Measurements from ENCODE around the gene RPUSD1. TPM values are rescaled to one million over a fixed set of nuclear protein-coding genes. Genes with fewer than 3 reads are reported as not detected.

RPUSD1 gene
- total RNA-seq, 4 donors from 2014 or later, result 13.4 to 25.8 (median 22.1) TPM

DNA sequence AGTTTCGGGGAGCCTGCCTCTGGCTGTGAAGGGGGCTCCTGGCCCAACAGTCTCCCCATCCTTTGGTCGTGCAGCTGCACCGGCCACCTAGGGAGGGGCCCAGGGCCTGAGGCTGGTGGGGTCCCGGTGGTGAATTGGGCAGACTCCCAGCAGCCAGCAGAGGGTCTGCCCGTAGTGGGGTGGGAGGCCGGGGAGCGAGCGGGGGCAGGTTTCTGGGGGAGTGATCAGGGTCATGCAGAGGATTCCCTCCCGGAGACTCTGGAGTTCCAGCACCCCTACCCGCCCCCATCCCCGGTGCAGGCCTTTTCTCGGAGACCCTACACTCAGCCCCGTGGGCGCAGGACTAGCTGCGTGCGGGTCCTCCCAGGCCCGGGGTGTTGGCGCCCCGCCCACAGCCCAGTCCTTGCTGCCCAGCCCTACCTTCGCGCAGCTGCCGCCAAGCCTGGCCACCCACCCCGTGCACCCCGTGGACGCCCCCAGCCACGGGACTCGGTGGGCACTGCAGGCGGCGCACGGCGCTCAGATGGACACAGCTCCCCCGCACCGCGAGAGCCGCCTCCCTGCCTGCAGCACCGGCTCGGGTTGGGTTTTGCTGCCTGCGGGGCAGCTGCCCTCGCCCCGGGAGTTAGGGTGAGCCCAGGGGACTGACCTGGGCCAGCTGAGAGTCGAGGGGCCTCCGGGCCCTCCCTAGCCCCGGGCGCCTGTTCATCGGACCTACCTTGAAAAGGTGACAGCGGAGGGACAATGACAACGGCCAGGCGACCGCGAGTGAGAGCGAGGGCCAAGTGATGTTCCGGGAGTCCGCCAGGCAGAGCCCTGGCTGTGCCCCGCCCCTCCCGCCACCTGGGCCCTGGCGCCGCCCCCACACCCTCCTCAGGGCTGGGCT lies 12.0 kb upstream of the RPUSD1 start, which contains the start of gene GNG13:
Gene GNG13 (minus strand): TSS at position 787 of the 886 bp plus-strand sequence. CDS start 1,657 bp downstream, outside the sequence.
- TF ChIP-seq POLR2AphosphoS5 (IDR thresholded peaks at IDR 0.05) (no peak), EP300 (IDR thresholded peaks at IDR 0.05) (no peak), POLR2A (IDR thresholded peaks at IDR 0.05) (no peak)
- TF ChIP-seq, protein P1, sequence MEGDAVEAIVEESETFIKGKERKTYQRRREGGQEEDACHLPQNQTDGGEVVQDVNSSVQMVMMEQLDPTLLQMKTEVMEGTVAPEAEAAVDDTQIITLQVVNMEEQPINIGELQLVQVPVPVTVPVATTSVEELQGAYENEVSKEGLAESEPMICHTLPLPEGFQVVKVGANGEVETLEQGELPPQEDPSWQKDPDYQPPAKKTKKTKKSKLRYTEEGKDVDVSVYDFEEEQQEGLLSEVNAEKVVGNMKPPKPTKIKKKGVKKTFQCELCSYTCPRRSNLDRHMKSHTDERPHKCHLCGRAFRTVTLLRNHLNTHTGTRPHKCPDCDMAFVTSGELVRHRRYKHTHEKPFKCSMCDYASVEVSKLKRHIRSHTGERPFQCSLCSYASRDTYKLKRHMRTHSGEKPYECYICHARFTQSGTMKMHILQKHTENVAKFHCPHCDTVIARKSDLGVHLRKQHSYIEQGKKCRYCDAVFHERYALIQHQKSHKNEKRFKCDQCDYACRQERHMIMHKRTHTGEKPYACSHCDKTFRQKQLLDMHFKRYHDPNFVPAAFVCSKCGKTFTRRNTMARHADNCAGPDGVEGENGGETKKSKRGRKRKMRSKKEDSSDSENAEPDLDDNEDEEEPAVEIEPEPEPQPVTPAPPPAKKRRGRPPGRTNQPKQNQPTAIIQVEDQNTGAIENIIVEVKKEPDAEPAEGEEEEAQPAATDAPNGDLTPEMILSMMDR (IDR thresholded peaks at IDR 0.05), result no peak
- H3K27ac ChIP-seq, result no peak within 1 kb of the TSS
- peaks cover 93% of the 10 kb centered on the region for H3K27me3 ChIP-seq
- no peaks in the 10 kb centered on the region for H3K36me3 ChIP-seq
- H3K4me1 ChIP-seq, result no peaks in the 10 kb centered on the region
- WGBS, 2 donors (ENCODE audit: low coverage in 1 of 2), result 10% methylated on average over 2 of the region's 57 CpGs; no CpG with 5 or more reads in 1 of the 2 donors
- H3K4me3 ChIP-seq, result no peak within 1 kb of the TSS
- no peaks in the 10 kb centered on the region for H3K9me3 ChIP-seq
- no peak for ATAC-seq

DNA sequence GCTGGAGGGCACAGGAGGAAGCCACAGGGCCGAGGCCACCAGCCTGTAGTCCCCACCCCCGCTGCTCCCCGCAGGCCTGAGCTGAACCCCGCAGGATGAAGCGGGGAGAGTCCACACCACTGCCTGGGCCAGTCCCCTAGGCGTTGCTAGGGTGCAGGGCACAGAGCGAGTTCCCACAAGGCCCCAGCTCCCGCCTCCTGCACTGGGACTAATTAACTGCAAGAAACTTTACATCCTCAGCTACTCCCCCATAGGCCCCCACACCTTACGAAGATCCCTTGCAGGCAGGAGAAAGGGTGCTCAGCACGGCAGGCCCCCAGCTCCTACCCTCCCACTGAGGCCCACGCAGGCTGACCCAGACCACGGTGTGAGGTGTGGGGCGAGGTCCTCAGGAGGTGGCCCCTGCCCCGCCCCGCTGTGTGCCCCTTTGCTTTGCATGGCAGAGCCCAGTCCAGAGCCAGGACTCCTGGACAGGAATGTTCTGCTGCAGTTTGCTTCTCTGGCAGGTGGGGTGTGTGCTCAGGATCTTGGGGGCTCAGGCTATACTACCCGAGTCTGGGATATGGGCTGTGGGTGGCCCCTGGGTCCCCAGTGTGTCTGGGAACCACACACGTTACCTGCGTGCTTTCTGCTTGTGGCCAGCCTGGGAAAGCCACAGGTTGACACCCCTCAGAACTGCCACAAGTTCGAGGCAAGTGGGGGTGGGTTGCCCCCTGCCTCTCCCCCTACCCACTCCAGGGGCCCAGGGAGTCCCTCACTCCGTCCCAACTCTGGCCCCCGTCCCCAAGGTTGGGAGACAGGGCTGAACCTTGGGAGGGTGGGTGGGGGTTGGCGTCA lies 11.1 kb upstream of the RPUSD1 start:
- no peak overlapping the region for H3K27ac ChIP-seq
- H3K4me1 ChIP-seq, result no peaks in the 10 kb centered on the region
- 62 to 80% methylated on average over 1 to 9 of the region's 22 CpGs for WGBS, 2 donors (ENCODE audit: low coverage in 1 of 2)
- ATAC-seq, result no peak
- no peaks in the 10 kb centered on the region for H3K9me3 ChIP-seq
- H3K27me3 ChIP-seq, result peaks cover 87% of the 10 kb centered on the region
- H3K4me3 ChIP-seq, result no peak overlapping the region
- no peaks in the 10 kb centered on the region for H3K36me3 ChIP-seq
- no peak for TF ChIP-seq POLR2AphosphoS5 (IDR thresholded peaks at IDR 0.05)
- no peak for TF ChIP-seq POLR2A (IDR thresholded peaks at IDR 0.05)
- no peak for TF ChIP-seq EP300 (IDR thresholded peaks at IDR 0.05)
- TF ChIP-seq, protein P1 (IDR thresholded peaks at IDR 0.05), result no peak

DNA sequence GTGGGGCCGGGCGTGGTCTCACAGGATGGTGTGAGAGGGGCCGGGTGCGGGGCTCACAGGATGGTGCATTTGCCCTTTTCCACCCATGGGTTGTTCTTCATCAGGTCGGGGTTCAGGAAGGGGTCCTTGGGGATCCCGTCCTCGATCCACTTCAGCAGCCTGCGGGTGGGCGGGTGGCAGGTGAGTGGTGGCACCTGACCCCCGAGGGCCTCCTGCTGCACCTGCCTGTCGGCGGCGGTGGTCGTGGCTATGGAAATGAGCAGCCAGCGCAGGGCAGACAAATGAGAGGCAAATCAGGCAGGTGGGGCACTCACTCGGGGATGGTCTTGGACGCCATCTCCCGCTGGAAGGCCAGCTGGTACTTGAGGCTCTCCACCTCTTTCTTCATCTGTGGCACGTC lies 10.5 kb upstream of the RPUSD1 start:
- WGBS, 2 donors (ENCODE audit: low coverage in 1 of 2), result 93 to 100% methylated on average over 2 to 3 of the region's 19 CpGs
- Histone ChIP-seq H3K27me3 (peaks cover 82% of the 10 kb centered on the region), H3K9me3 (no peaks in the 10 kb centered on the region), H3K27ac (no peak overlapping the region), H3K4me3 (no peak overlapping the region), H3K4me1 (no peaks in the 10 kb centered on the region), H3K36me3 (peaks cover 0 to 2% of the 10 kb centered on the region in 2 donors)
- no peak for TF ChIP-seq POLR2AphosphoS5 (IDR thresholded peaks at IDR 0.05)
- no peak for TF ChIP-seq POLR2A (IDR thresholded peaks at IDR 0.05)
- TF ChIP-seq, protein P1 (IDR thresholded peaks at IDR 0.05), result no peak
- TF ChIP-seq EP300 (IDR thresholded peaks at IDR 0.05), result no peak
- no peak for ATAC-seq

DNA sequence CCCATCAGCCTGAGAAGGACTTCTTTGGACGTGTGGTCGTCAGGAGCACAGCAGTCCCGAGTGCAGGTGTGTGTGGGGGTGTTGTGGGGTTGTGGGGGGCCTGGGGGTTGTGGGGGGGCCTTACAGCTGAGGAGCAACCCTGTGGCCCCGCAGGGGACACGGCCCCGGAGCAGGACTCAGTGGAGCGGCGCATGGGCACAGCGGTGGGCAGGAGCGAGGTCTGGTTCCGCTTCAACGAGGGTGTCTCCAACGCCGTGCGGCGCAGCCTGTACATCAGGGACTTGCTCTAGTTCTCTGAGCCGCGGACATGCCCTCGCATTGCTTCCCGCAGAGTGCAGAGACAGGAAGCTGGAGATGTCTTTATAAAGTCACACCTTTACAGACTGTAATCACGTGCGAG lies 9.5 kb upstream of the RPUSD1 start:
- Histone ChIP-seq H3K27ac (no peak overlapping the region), H3K36me3 (peaks cover 0 to 7% of the 10 kb centered on the region in 2 donors), H3K4me1 (no peaks in the 10 kb centered on the region), H3K4me3 (no peak overlapping the region), H3K9me3 (no peaks in the 10 kb centered on the region), H3K27me3 (peaks cover 72% of the 10 kb centered on the region)
- TF ChIP-seq POLR2AphosphoS5 (IDR thresholded peaks at IDR 0.05) (no peak), EP300 (IDR thresholded peaks at IDR 0.05) (no peak), POLR2A (IDR thresholded peaks at IDR 0.05) (no peak)
- TF ChIP-seq, protein P1 (IDR thresholded peaks at IDR 0.05), result no peak
- no peak for ATAC-seq
- WGBS, 2 donors (ENCODE audit: low coverage in 1 of 2), result 88 to 100% methylated on average over 1 to 6 of the region's 22 CpGs

Data from gastroesophageal sphincter (tissue), 4 donors.